Measurements from ENCODE around the gene HOXB8. TPM values are rescaled to one million over a fixed set of nuclear protein-coding genes. Genes with fewer than 3 reads are reported as not detected.

Gene HOXB8
- total and polyA plus RNA-seq, 2 of the 13 experiments (the other 11 are each of a cell fraction or from before 2014, with no cell fraction given): not detected

- TF ChIP-seq, protein P1, sequence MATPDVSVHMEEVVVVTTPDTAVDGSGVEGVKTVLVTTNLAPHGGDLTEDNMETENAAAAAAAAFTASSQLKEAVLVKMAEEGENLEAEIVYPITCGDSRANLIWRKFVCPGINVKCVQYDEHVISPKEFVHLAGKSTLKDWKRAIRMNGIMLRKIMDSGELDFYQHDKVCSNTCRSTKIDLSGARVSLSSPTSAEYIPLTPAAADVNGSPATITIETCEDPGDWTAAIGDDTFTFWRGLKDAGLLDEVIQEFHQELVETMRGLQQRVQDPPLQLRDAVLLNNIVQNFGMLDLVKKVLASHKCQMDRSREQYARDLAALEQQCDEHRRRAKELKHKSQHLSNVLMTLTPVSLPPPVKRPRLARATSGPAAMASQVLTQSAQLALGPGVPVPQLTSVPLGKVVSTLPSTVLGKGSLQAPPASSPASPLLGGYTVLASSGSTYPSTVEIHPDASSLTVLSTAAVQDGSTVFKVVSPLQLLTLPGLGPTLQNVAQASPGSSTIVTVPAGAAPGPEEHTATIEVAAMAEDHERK (CRISPR knock-in tag; IDR thresholded peaks at IDR 0.05; ENCODE audit: low read depth): no peak
- TF ChIP-seq MED8 (CRISPR knock-in tag; IDR thresholded peaks at IDR 0.05; ENCODE audit: insufficient replicate concordance) (no peak), ZNF44 (CRISPR knock-in tag; IDR thresholded peaks at IDR 0.05) (no peak), KAT7 (CRISPR knock-in tag; IDR thresholded peaks at IDR 0.05; ENCODE audit: borderline replicate concordance) (no peak)
These were observed 40.8 kb upstream of the HOXB8 start (continued) for GRCh38 chr17:48655913-48656312.

GRCh38 chr17:48649741-48650140 is 34.6 kb upstream of the HOXB8 start:
- H3K27ac ChIP-seq (ENCODE audit: extremely low read length, insufficient read depth, low read length): no peak overlapping the region
- ChIA-PET CTCF (ENCODE audit: low intra/inter-chr PET ratio, low total read pairs) (no interaction called here), POLR2A (no interaction called here)
- no peaks in the 10 kb centered on the region for H3K36me3 ChIP-seq (replicated peaks in 1 of 2; ENCODE audit: control insufficient read depth in 1 of 2, insufficient read depth in 2 of 2, low read length in 2 of 2)
- no peak for DNase-seq (ENCODE audit: low spot score)
- no peak overlapping the region for H3K9ac ChIP-seq (ENCODE audit: insufficient read depth, low read depth, low read length)
- H2AFZ ChIP-seq (ENCODE audit: low read length): no peak overlapping the region
- in situ Hi-C loops (cut with HindIII; ENCODE audit: extremely low pct_ligation_motif_present, low pct_unique_long_range_greater_than_20kb) (no loop called here), intact Hi-C loops (cut with micrococcal nuclease; ENCODE audit: unreplicated experiment) (no loop called here)
- ATAC-seq: no peak
- no peak overlapping the region for H3K4me3 ChIP-seq (replicated peaks in 1 of 3; ENCODE audit: insufficient read depth in 1 of 3, low read depth in 2 of 3, low read length in 3 of 3)
- no peaks in the 10 kb centered on the region for H3K9me3 ChIP-seq (ENCODE audit: low read length)
- H3K4me2 ChIP-seq (ENCODE audit: low read depth, low read length): no peak overlapping the region
- no peaks in the 10 kb centered on the region for H3K4me1 ChIP-seq (ENCODE audit: insufficient read depth, low read length)
- 0% methylated on average over 1 of the region's 1 CpG for WGBS (ENCODE audit: low lambda C conversion rate)
- peaks cover 8 to 43% of the 10 kb centered on the region in 2 experiments for H3K27me3 ChIP-seq (ENCODE audit: control insufficient read depth in 1 of 2, insufficient read depth in 2 of 2, low read length in 2 of 2)
- no peaks in the 10 kb centered on the region for H3K79me2 ChIP-seq (ENCODE audit: insufficient read depth, low read length)
- no peak for FAIRE-seq
- BruUV-seq (replicated peaks): no TSS peak
- no peaks in the 10 kb centered on the region; the same call in 1 of the 2 replicates for H4K20me1 ChIP-seq (ENCODE audit: insufficient read depth, low read length)
- no peak for TF ChIP-seq TEF (CRISPR knock-in tag; IDR thresholded peaks at IDR 0.05)
- TF ChIP-seq TCF7L2 (IDR thresholded peaks at IDR 0.05; ENCODE audit: low read depth, low read length): no peak
- TF ChIP-seq, protein P2, sequence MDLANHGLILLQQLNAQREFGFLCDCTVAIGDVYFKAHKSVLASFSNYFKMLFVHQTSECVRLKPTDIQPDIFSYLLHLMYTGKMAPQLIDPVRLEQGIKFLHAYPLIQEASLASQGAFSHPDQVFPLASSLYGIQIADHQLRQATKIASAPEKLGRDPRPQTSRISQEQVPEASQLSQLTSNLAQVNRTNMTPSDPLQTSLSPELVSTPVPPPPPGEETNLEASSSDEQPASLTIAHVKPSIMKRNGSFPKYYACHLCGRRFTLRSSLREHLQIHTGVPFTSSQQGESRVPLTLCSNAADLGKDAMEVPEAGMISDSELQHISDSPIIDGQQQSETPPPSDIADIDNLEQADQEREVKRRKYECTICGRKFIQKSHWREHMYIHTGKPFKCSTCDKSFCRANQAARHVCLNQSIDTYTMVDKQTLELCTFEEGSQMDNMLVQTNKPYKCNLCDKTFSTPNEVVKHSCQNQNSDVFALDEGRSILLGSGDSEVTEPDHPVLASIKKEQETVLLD (CRISPR knock-in tag; IDR thresholded peaks at IDR 0.05; ENCODE audit: low read depth): no peak
- no peak for TF ChIP-seq MTF1 (CRISPR knock-in tag; IDR thresholded peaks at IDR 0.05)
- TF ChIP-seq, protein P3, sequence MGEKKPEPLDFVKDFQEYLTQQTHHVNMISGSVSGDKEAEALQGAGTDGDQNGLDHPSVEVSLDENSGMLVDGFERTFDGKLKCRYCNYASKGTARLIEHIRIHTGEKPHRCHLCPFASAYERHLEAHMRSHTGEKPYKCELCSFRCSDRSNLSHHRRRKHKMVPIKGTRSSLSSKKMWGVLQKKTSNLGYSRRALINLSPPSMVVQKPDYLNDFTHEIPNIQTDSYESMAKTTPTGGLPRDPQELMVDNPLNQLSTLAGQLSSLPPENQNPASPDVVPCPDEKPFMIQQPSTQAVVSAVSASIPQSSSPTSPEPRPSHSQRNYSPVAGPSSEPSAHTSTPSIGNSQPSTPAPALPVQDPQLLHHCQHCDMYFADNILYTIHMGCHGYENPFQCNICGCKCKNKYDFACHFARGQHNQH (CRISPR knock-in tag; IDR thresholded peaks at IDR 0.05): no peak
- no peak for TF ChIP-seq UBTF (CRISPR knock-in tag; IDR thresholded peaks at IDR 0.05)
- TF ChIP-seq ZNF30 (CRISPR knock-in tag; IDR thresholded peaks at IDR 0.05): no peak
- TF ChIP-seq, protein P4, sequence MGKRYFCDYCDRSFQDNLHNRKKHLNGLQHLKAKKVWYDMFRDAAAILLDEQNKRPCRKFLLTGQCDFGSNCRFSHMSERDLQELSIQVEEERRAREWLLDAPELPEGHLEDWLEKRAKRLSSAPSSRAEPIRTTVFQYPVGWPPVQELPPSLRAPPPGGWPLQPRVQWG (CRISPR knock-in tag; IDR thresholded peaks at IDR 0.05; ENCODE audit: borderline replicate concordance, low read depth): no peak
- TF ChIP-seq, protein P5, sequence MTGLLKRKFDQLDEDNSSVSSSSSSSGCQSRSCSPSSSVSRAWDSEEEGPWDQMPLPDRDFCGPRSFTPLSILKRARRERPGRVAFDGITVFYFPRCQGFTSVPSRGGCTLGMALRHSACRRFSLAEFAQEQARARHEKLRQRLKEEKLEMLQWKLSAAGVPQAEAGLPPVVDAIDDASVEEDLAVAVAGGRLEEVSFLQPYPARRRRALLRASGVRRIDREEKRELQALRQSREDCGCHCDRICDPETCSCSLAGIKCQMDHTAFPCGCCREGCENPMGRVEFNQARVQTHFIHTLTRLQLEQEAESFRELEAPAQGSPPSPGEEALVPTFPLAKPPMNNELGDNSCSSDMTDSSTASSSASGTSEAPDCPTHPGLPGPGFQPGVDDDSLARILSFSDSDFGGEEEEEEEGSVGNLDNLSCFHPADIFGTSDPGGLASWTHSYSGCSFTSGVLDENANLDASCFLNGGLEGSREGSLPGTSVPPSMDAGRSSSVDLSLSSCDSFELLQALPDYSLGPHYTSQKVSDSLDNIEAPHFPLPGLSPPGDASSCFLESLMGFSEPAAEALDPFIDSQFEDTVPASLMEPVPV (CRISPR knock-in tag; IDR thresholded peaks at IDR 0.05): no peak
- no peak for TF ChIP-seq NFKBIZ (CRISPR knock-in tag; IDR thresholded peaks at IDR 0.05)

Data from HepG2 (cell line).